ENCODE results near the gene GDF10. TPM values are rescaled to one million over a fixed set of nuclear protein-coding genes. Genes with fewer than 3 reads are reported as not detected.

GDF10 gene
- total RNA-seq, 4 donors from 2014 or later: 0.23 to 3.9 (median 1.0) TPM

GRCh38 chr10:47326306-47326926 is 26.4 kb downstream of the GDF10 start:
- peak in 1 of 2 donors; percentile 62 for DNase-seq (ENCODE audit: low spot score in 2 of 2)
- WGBS, 2 donors: 66 to 67% methylated on average over 5 of the region's 5 CpGs
- no peak overlapping the region for H3K4me3 ChIP-seq (ENCODE audit: low read depth, poor library complexity, severe bottlenecking)
- TF ChIP-seq POLR2A (IDR thresholded peaks at IDR 0.05) (no peak), CTCF (IDR thresholded peaks at IDR 0.05) (no peak)
- intact Hi-C loops (cut with DNase I; ENCODE audit: low total_unique reads): no loop called here

- WGBS, 2 donors: 82 to 85% methylated on average over 8 to 11 of the region's 11 CpGs
- no peak overlapping the region for H3K4me3 ChIP-seq (ENCODE audit: low read depth, poor library complexity, severe bottlenecking)
- DNase-seq (ENCODE audit: low spot score in 2 of 2): peak in 1 of 2 donors; percentile 54
- intact Hi-C loops (cut with DNase I; ENCODE audit: low total_unique reads): no loop called here
- TF ChIP-seq POLR2A (IDR thresholded peaks at IDR 0.05): no peak
- no peak for TF ChIP-seq CTCF (IDR thresholded peaks at IDR 0.05)
Measured at GRCh38 chr10:47326927-47327330, 26.9 kb downstream of the GDF10 start.

GRCh38 chr10:47329855-47330254 is 29.9 kb downstream of the GDF10 start:
- intact Hi-C loops (cut with DNase I; ENCODE audit: low total_unique reads): no loop called here
- H3K4me3 ChIP-seq (ENCODE audit: low read depth, poor library complexity, severe bottlenecking): no peak overlapping the region
- DNase-seq (ENCODE audit: low spot score in 2 of 2): peak in 1 of 2 donors; percentile 64
- WGBS, 2 donors: 91 to 93% methylated on average over 4 of the region's 4 CpGs
- TF ChIP-seq CTCF (IDR thresholded peaks at IDR 0.05) (no peak), POLR2A (IDR thresholded peaks at IDR 0.05) (no peak)

GRCh38 chr10:47330366-47330765 is 30.4 kb downstream of the GDF10 start:
- intact Hi-C loops (cut with DNase I; ENCODE audit: low total_unique reads): no loop called here
- 91 to 93% methylated on average over 3 of the region's 3 CpGs for WGBS, 2 donors
- no peak overlapping the region for H3K4me3 ChIP-seq (ENCODE audit: low read depth, poor library complexity, severe bottlenecking)
- DNase-seq (ENCODE audit: low spot score in 2 of 2): peak in 1 of 2 donors; percentile 50
- no peak for TF ChIP-seq POLR2A (IDR thresholded peaks at IDR 0.05)
- TF ChIP-seq CTCF (IDR thresholded peaks at IDR 0.05): no peak

GRCh38 chr10:47330804-47331203 is 30.8 kb downstream of the GDF10 start:
- DNase-seq (ENCODE audit: low spot score in 2 of 2): peak in 1 of 2 donors; percentile 72
- no peak for TF ChIP-seq POLR2A (IDR thresholded peaks at IDR 0.05)
- TF ChIP-seq CTCF (IDR thresholded peaks at IDR 0.05): no peak
- no peak overlapping the region for H3K4me3 ChIP-seq (ENCODE audit: low read depth, poor library complexity, severe bottlenecking)
- intact Hi-C loops (cut with DNase I; ENCODE audit: low total_unique reads): no loop called here
- WGBS, 2 donors: 79 to 83% methylated on average over 3 of the region's 3 CpGs

- DNase-seq (ENCODE audit: low spot score in 2 of 2): peak in 1 of 2 donors; percentile 74
- TF ChIP-seq POLR2A (IDR thresholded peaks at IDR 0.05): no peak
- no peak for TF ChIP-seq CTCF (IDR thresholded peaks at IDR 0.05)
- intact Hi-C loops (cut with DNase I; ENCODE audit: low total_unique reads): no loop called here
- no peak overlapping the region for H3K4me3 ChIP-seq (ENCODE audit: low read depth, poor library complexity, severe bottlenecking)
- WGBS, 2 donors: 97% methylated on average over 7 of the region's 9 CpGs
Measured at GRCh38 chr10:47331491-47331890, 31.5 kb downstream of the GDF10 start.

All from lower leg skin (tissue), 4 donors.